Right ventricle myocardium inferior (tissue), 1 donor: ENCODE measurements around the gene RAB7B. TPM values are rescaled to one million over a fixed set of nuclear protein-coding genes. Genes with fewer than 3 reads are reported as not detected.

ENCODE experiments used
- ATAC-seq: fragments of 200-7000 bp; cut with Tn5 transposase; one replicate; pipeline ENCODE4 v1.9.1; 2020; ENCODE audit warnings: mild to moderate bottlenecking, moderate library complexity
- DNase-seq: peaks from one replicate; pipeline ENCODE4 v3.0.0; 2021; ENCODE audit errors: missing footprints
- intact Hi-C: fragments of 100-400 bp; cut with DNase I; formaldehyde crosslinking; loops from one replicate; pipeline ENCODE4 v1.11.0; 2022
- total RNA-seq: library from RNA; stranded (reverse); fragmentation: NEBNext Ultra II Directional; extraction: Animal tissue kit (Norgen Biotek cat#: 25700); gene quantifications from one replicate; pipeline ENCODE4 v1.2.1, GENCODE V29; 2021
- donor health status: DM: no; HTN: yes; CAD: no; lungs with severe emphysema.

The RAB7B gene
- total RNA-seq, 1 donor from 2014 or later: 1.6 TPM

DNA sequence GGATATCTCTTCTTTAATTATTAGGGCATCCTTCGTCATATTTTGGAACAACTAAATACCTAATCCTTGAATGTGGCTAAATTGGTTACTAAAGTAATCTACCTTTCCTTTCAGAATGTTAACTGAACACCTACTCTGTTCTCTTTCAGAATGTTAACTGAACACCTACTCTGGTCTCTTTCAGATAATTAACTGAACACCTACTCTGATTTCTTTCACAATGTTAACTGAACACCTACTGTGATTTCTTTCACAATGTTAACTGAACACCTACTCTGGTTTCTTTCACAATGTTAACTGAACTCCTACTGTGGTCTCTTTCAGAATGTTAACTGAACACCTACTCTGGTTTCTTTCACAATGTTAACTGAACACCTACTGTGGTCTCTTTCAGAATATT is 21.9 kb downstream of the RAB7B start:
- ATAC-seq (no peak), DNase-seq (no peak)
- intact Hi-C loops: no loop called here

DNA sequence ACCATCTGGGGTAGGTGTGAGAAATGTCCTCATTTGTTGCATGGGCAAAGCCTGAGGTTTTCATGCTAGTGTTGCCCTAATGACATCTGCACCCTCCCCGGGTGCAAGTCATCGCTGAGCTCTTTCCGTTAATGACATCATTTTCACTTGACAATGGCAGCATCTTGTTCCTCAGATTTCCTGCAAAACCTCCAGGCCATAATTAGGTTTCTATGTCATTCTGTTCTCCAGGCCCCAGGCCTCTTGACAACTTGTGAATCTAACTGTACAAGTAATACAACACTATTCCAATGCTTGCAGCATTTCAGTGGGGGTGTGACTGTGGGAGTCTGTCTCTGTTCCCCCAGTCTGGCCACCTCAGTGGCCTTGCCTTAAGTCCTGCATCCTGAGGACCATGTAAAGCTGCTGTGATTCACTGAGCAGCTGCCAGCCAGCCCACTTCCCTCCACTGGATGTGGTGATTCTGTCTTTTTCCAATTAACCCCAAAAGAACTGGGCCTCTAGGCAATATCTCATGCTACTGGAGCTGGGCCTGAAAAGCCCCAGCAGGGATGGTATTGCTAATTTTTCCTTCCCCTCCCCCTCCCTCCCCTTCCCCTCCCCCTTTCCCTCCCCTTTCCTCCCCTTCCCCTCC is 22.8 kb downstream of the RAB7B start:
- DNase-seq (no peak), ATAC-seq (no peak)
- intact Hi-C loops: no loop called here

DNA sequence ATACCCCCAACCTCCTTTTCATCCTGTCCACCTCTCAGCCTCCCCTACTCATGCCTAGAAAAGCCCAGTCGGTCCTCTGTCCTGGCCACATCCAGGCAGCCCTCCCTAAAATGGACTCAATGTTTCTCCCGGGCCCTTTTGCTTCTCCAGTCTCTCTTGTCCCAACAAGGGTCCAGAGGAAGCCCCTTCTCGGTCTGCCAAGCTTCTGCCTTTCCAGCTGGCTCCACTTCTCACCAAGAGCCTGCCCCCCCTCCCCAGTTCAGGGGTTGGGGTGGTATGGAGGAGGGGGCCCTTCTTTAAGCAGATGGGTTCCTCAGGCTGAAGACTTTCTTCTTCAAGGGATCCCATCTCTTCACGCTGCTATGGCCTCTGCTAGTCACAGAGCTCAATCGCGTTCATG is 23.9 kb downstream of the RAB7B start:
- ATAC-seq (no peak), DNase-seq (no peak)
- intact Hi-C loops: loop anchor here (5.0 kb wide), 1 partner anchor 387 kb away; no protein-coding TSS in a partner anchor

DNA sequence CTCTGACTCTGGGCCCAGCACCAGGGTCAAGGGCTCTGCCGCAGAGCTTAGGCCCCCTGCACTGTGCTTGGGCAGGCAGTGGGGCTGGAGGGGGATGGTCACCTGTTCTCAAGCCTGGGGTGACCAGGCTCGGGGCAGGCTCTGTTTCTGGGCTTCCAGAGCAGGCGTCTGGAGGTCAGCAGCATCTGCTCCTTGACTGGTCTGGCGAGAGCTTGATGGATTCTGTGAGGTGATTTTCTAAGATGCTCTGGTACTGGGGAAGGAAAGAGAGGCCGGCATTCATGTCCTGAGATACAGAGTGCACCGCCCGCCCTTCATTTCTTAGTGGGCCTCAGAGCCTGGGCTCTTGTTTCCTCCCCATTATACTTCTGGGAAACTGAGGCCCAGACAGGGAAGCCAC is 24.5 kb downstream of the RAB7B start:
- intact Hi-C loops: loop anchor here (5.0 kb wide), 1 partner anchor 386 kb away; no protein-coding TSS in a partner anchor
- DNase-seq: no peak
- no peak for ATAC-seq

DNA sequence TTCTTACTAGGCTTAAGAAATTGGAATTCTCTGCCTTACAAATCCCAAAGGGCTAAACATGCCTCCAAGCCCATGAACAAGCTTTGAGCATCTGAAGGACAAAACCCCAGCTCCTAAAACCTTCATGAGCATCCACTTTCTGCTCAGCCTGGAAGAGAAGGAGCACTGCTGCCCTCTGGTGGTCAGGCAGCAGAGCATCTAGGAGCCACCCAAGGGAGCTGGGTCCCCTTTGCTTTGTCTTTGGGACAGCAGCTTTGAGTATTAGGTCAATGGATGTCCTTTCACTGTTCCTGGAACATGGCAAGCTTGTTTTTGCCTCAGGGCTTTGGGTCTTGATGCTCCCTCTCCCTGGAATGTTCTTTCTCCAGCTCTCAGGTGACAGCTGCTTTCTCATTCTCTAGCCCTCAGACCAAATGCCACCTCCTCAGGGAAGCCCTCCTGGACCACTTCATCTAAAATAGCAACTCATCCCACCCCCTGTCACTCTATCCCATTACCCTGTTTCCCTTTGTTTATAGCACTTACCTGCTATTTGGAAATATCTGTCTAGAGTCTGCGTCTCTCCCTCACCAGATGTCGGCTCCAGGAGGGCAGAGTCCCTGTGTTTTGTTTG is 25.7 kb downstream of the RAB7B start:
- intact Hi-C loops: loop anchor here (1.0 to 5.0 kb wide), 4 partner anchors 58 to 385 kb away; no protein-coding TSS in a partner anchor
- peak; percentile 77 for ATAC-seq
- DNase-seq: no peak

DNA sequence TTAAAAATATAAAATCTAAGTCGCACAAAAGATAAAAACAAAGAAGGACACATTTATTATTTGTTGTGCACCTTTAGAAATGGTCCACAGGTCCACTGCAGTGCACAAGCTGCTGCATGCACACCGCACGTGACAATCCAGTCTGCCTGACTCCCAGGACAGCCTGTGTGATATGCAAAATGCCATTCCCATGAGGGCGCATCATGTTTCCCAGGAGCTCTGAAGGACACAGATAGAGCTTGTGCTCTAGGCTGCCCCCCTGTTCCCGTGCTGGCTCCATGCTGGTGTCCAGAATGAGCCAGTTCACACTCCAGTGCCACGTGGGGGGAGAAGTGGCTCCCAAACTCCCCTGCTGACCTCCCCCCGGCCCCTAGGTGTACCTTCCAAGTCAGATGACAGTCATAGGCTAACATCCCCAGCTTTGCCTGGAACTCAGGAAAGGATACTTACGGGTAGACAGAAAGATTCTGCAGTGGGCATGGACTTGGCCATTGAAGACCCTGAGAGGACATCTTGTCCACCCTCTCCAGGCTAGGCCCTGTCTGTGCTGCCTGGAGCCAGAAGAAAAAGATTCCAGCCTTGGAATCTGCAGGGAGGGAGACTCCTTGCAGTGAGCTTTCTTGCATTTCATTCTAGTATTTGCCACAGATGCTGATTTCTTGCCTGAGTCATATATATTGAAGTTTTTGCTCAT is 26.3 kb downstream of the RAB7B start:
- intact Hi-C loops: loop anchor here (1.0 to 5.0 kb wide), 4 partner anchors 58 to 385 kb away; no protein-coding TSS in a partner anchor
- peak; percentile 77 for DNase-seq
- ATAC-seq: peak; percentile 91

DNA sequence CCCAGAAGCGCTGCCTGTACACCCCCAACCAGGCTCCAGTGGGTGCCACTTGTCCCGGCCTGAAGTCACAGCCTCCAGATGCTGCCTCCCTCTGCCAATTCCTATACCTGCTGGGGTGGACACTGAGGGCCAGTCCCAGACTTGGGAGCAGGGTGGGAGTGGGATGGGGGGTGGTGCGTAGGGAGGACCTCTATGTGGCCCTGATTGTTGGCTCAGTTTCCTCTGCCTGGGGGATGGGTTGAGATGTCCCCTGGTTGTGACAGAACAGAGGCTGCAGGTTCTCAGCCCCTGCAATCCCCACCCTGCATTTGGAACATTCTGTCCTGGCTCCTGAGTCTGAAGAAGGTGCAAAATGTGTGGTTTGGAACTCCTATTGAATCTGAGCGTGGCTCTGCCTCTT is 27.2 kb downstream of the RAB7B start:
- intact Hi-C loops: loop anchor here (2.0 to 5.0 kb wide), 2 partner anchors 185 to 384 kb away; no protein-coding TSS in a partner anchor
- ATAC-seq: no peak
- no peak for DNase-seq

DNA sequence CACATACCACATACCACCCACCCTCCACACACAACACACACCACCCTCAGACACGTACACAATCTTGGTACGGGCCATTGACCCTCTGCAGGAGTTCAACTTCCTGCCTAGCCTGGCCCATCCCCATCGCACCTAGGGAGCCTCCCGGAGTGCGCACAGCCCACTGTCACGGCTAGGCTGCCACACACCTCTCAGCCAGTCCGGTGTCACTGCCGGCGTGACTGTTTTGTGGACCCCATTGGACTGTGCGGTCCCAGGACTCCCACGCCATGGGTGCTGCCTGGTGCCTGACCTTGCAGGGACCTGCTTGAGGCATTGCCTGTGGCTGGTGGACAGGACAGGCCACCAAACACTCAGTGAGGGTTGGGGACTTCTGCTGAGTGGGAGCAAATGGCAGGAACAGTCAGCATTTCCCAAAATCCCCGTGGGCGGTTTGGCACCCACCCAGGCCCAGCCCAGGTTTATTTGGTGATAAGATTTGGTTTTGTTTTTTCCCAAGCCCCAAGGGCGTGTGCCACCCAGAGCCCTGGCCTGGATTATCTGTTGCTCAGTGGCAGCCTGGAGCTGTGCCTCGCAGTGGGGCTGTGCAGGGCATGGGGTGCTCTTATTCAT is 27.7 kb downstream of the RAB7B start:
- no peak for DNase-seq
- intact Hi-C loops: loop anchor here (5.0 kb wide), 1 partner anchor 383 kb away; no protein-coding TSS in a partner anchor

DNA sequence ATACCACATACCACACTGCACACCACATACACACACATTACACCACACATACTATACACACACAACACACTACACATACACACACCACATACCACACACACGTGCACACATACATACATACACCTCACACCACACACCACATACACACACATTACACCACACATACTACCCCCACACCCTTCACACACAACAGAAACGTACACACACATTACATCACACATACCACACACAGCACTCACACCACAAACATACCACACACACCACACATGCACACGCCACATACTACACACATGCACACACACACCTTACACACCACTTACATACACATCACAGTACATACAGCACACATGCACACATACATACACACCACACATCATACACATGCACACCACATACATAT is 28.5 kb downstream of the RAB7B start:
- intact Hi-C loops: loop anchor here (5.0 kb wide), 1 partner anchor 382 kb away; no protein-coding TSS in a partner anchor
- ATAC-seq: no peak
- no peak for DNase-seq

More for the DNA sequence above, 27.7 kb downstream of the RAB7B start:
- no peak for ATAC-seq

DNA sequence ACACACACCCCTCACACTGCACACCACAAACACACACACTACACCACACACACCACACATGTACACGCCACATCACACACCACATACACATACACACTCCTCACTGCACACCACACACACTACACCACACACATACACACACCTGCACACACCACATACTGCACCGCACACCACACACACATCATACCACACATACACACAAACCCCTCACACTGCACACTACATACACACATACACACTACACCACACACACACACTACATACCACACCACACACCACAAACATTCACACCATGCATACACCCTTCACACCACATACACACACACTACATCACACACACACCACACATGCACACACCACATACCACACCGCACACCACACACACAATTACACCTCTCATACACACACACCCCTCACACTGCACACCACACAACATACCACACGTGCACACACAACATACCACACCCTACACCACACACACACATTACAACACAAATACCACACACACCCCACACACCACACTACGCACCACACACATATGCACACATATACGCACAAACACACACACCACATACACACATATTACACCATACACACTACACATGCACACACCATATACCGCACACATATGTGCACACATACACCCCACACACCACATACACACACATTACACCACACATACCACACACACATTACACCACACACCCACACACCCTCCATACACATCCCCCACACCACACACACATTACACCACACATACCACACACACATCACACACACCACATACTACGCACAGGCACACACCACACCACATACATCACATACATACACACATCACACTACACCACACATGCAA is 29.6 kb downstream of the RAB7B start:
- intact Hi-C loops: no loop called here

DNA sequence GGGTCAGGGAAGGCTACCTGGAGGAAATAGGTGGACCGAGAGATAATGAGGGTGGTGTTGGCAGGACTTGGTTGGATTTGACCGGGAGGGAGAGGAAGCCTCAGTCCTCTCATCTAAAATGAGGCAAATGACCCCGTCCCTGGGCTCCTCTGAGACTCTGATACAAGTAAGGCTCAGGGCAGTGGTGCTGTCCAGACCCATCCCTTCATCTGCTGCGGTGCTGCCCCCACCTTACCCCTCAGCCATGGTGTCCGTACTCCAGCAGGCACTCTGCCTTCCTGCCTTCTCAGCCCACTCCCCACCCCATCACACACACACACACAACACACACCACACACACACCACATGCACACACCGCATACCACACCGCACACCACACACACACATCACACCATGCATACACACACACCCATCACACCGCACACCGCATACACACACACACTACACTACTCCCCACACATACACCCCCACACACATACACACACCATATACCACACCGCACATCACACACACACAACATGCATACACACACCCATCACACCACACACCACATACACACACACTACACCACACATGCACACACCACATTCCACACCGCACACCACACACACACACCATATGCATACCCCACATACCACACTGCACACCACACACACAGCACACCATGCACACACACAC is 30.6 kb downstream of the RAB7B start:
- ATAC-seq: no peak
- intact Hi-C loops: no loop called here
- no peak for DNase-seq

More for the DNA sequence above, 29.6 kb downstream of the RAB7B start:
- DNase-seq: no peak
- no peak for ATAC-seq

DNA sequence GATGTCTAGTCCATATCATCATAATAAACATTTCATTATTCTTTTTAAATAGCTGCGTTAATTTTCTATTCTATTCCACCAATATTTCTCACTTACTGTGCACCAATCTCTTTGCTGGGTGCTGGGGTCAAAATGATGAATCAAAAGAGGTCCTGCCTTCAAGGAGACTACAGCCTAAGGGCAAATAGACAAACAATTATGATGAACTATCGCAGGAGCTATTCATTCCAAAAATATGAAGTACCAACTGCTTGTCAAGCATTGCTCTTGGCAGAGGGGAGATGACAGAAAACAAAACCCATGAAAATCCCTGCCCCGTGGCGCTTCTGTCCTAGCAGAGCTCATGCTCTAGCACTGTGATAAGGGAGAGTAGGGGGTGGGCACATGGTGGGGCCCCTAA is 31.1 kb downstream of the RAB7B start:
- no peak for ATAC-seq
- intact Hi-C loops: no loop called here
- DNase-seq: no peak

DNA sequence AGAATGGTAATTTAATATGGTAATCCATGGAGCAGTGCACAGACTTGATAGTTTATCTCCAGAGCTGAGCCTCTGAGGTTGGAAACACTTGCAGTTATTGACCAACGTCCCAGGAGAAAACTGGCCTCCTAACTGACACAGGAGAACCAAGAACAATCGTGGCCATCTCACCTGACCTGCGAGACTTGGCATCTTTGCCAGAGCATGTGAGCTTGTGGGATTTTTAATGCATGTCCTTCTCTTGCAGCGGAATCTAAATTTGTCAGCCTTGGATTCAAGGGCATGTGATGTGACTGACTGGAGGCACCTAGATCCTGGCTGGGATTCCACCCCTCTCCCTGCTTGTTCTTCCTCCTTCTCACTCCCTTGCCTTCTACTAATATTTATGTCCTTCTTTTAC is 32.1 kb downstream of the RAB7B start:
- intact Hi-C loops: no loop called here
- DNase-seq (no peak), ATAC-seq (no peak)

DNA sequence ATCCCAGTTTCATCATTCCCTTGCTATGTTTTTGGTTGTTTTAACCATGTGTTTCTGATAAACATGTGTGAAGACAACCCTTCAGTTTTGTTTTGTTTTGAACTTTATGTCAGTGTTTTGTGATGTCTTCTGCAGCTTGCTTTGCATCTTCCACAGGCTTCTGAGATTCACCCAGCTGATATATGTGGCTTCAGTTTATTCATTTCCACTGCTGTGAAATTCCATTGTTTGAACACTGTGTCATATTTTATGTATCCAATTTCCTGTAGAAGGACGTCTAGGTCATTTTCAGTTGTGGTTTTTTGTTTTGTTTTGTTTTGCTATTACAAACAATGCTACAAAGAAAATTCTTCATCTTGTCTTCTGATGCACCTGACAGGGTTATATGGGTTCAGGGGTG is 32.7 kb downstream of the RAB7B start:
- DNase-seq: no peak
- intact Hi-C loops: no loop called here
- ATAC-seq: no peak

DNA sequence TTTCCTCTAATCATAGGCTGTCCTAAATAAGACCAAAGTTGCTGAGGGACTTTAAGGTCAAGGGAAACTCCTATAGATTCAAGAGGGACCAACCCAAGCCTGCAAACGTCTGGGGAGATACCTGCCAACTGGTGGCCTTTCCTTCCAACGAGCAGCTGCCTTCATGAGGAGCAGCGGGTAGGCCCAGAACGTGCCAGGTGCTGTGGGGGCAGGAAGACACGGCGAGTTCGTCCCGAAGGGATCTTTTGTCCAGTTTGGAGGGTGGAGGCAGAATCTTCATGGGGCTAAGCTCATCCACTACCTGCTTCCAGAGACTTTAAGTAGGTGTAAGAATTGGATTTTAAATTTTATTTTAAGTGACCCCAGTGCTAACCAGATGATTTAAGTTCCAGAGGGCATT is 34.0 kb downstream of the RAB7B start:
- intact Hi-C loops: no loop called here
- DNase-seq (no peak), ATAC-seq (no peak)

DNA sequence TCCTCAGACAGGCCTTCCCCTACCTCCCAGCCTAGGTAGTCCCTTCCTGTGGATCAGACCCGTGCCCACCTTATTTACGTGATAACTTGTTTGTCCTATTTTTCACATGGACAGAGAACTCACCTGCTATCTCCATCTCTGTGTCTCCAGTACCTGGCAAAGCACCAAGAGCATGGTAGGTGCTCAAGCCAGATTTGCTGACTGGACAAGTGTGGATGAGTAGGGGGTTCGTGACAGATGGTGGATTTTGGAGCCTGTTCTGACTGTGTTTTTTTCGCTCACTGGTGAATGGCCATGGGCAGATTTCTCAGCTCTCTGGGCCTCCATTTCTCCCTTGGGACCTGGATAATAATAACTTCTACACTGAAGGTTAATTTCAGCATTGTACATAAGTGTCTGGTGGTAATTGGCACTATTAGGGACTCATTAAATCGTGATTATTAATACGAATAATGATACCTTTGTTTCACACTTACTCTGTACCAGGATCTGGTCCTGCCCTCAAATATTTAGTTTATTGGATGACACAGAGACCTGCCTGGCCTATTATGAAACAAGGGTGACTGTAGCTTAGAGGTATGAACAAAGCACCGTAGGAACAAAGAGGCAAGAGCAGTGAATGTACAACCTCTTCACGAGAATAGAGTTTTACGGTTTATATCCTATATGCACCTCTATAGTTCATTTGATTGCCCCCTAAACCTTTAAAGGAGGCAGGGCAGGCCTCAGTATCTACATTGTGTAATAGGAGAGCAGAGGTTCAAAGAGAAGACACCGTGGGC is 35.5 kb downstream of the RAB7B start:
- intact Hi-C loops: no loop called here
- no peak for ATAC-seq
- no peak for DNase-seq
